Dermis microvascular lymphatic vessel endothelial cell (primary cell): Measurements from ENCODE around the gene SBK3. TPM values are rescaled to one million over a fixed set of nuclear protein-coding genes. Genes with fewer than 3 reads are reported as not detected.

Source experiments
- DNase-seq, 2 donors: peaks; one replicate each; pipeline versions ENCODE4 v3.0.0 to v3.0.0-alpha.2; 2010; ENCODE audit warnings: low read depth in 2 of 2
- total RNA-seq: library from RNA; depleted of rRNA; stranded (reverse); fragments of >200 nt; gene quantifications from 2 replicates; pipeline ENCODE4 v1.2.1, GENCODE V29; 2014

Gene SBK3
- total RNA-seq, 1 donor from 2014 or later: 0.26 TPM

DNA sequence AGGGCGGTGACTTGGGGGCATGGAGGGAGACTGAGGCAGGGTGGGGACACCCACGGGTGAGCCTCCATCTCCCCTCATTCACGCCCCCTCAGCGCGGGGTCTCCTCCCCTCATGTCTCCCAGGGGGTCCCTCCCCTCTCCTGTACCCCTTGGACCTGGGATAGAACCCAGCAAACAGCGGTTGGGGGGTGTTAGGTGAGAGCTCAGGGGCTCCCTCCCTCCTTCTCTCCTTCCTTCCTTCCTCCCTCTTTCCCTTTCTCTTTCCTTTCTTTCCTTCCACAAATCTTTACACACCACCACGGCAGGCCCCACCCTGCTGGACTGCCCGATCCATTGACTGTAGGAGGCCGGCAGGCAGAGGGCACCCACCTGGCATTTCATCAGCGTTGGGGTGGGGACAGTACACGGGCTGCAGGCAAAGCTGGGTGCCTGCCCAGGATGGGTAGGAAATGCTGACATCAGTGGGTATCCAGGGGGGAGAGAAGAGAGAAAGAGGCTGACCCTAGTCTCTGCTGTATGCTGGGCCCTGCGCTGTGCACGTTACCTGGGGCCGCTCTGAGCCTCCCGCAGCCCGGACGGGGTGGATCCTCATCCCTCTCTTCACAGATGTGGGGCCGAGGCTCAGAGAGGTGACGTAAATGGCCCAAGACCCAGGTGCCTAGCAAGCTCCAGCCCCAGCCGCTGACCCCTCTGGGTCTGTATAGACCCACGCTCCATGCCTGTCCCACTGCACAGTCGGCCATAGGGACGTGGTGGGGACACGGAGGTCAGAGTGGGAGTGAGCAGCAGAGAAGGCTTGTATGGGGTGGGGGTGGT, 53.6 kb downstream of the SBK3 start:
- no peak for DNase-seq

Other genes with a start within 250 kb of the SBK3 start
- gene TMEM150B, start 220.2 kb downstream of the SBK3 start, total RNA-seq: not detected in 2 replicates
- 3.2 and 4.6 TPM in 2 replicates for gene KMT5C, start 205.7 kb downstream of the SBK3 start, total RNA-seq
- gene COX6B2, start 190.8 kb downstream of the SBK3 start, total RNA-seq: not detected in 2 replicates
- gene GARIN5B, start 182.3 kb downstream of the SBK3 start, total RNA-seq: not detected in 2 replicates
- gene IL11, start 175.1 kb downstream of the SBK3 start, total RNA-seq: under 0.01 and 0.13 TPM in 2 replicates
- gene TMEM190, start 168.7 kb downstream of the SBK3 start, total RNA-seq: not detected in 2 replicates
- 0.26 and 0.63 TPM in 2 replicates for gene TMEM238, start 161.3 kb downstream of the SBK3 start, total RNA-seq
- 126 and 262 TPM in 2 replicates for gene RPL28, start 159.6 kb downstream of the SBK3 start, total RNA-seq
- gene UBE2S, start 137.8 kb downstream of the SBK3 start, total RNA-seq: 40.6 and 54.6 TPM in 2 replicates
- not detected in 2 replicates for gene SHISA7, start 102.2 kb downstream of the SBK3 start, total RNA-seq
- gene ISOC2, start 83.9 kb downstream of the SBK3 start, total RNA-seq: 61.0 and 75.9 TPM in 2 replicates
- gene C19orf85, start 80.8 kb downstream of the SBK3 start, total RNA-seq: not detected in 2 replicates
- gene ZNF628, start 68.9 kb downstream of the SBK3 start, total RNA-seq: 0.77 and 2.1 TPM in 2 replicates
- gene NAT14, start 60.4 kb downstream of the SBK3 start, total RNA-seq: 8.9 and 9.1 TPM in 2 replicates
- gene SSC5D, start 57.1 kb downstream of the SBK3 start, total RNA-seq: under 0.01 and 0.13 TPM in 2 replicates
- not detected in 2 replicates for gene SBK2, start 8.4 kb downstream of the SBK3 start, total RNA-seq
- 1.9 and 3.5 TPM in 2 replicates for gene ZNF579, start 35.3 kb upstream of the SBK3 start, total RNA-seq
- 2.6 and 3.3 TPM in 2 replicates for gene FIZ1, start 54.0 kb upstream of the SBK3 start, total RNA-seq
- gene ZNF524, start 54.7 kb upstream of the SBK3 start, total RNA-seq: 6.9 and 11.9 TPM in 2 replicates
- gene ZNF865, start 60.1 kb upstream of the SBK3 start, total RNA-seq: 0.39 and 1.5 TPM in 2 replicates
- gene ZNF784, start 79.0 kb upstream of the SBK3 start, total RNA-seq: 3.3 and 4.9 TPM in 2 replicates
- gene ZNF580, start 95.5 kb upstream of the SBK3 start, total RNA-seq: 1.0 and 3.0 TPM in 2 replicates
- gene ZNF581, start 98.1 kb upstream of the SBK3 start, total RNA-seq: 20.0 and 25.8 TPM in 2 replicates
- gene CCDC106, start 102.7 kb upstream of the SBK3 start, total RNA-seq: 4.6 and 9.5 TPM in 2 replicates
- gene U2AF2, start 109.5 kb upstream of the SBK3 start, total RNA-seq: 84.0 and 95.8 TPM in 2 replicates
- gene EPN1, start 129.7 kb upstream of the SBK3 start, total RNA-seq: 25.0 and 59.2 TPM in 2 replicates
- not detected in 2 replicates for gene NLRP9, start 192.9 kb upstream of the SBK3 start, total RNA-seq
- gene RFPL4A, start 213.6 kb upstream of the SBK3 start, total RNA-seq: 1.3 and 3.4 TPM in 2 replicates
- 0.51 TPM in 1 of 2 replicates, not detected in the other for gene RFPL4AL1, start 223.6 kb upstream of the SBK3 start, total RNA-seq